K562 (cell line): ENCODE measurements around the gene LCNL1. TPM values are rescaled to one million over a fixed set of nuclear protein-coding genes. Genes with fewer than 3 reads are reported as not detected.

Experiments used
- ATAC-seq: fragments of 200-7000 bp; cut with Tn5 transposase; 3 replicates; pipeline ENCODE4 v1.9.1; 2020; ENCODE audit warnings: moderate library complexity
- BruUV-seq: library from RNA; stranded (reverse); fragments of 400-500 nt; replicated peaks from 2 replicates; lab custom pipeline; 2021; lab: Mats Ljungman, UMichigan
- CTCF ChIA-PET: fragments of 300-600 bp; formaldehyde crosslinking; extraction: SDS; loops from one replicate; lab custom pipeline; 2021; ENCODE audit warnings: low intra/inter-chr PET ratio; lab: Yijun Ruan, JAX
- POLR2A ChIA-PET: fragments of 300-600, 350-650 bp; sonication (Branson Sonifier 250); formaldehyde crosslinking; extraction: SDS; loops from one replicate; lab custom pipeline; 2021; ENCODE audit warnings: antibody characterized with exemption, inconsistent platforms; lab: Yijun Ruan, JAX
- DNase-seq, 4 experiments: peaks; one replicate each; pipeline versions ENCODE4 v3.0.0 to v3.0.0-alpha.2; 2011 to 2018; ENCODE audit warnings: low spot score in 3 of 4, mixed read lengths in 3 of 4; ENCODE audit errors: extremely low read depth in 1 of 4
- FAIRE-seq: peaks from 2 replicates; lab custom pipeline; 2011; peaks lifted over from hg19 to GRCh38; lab: Jason Lieb, UNC
- H2AFZ ChIP-seq: 2 replicates; pipeline ENCODE4 v1.6.0; 2011; ENCODE audit warnings: low read depth, low read length, control low read depth, inconsistent platforms
- H3K27ac ChIP-seq: fragments of 200-600 bp; 3 replicates; pipeline ENCODE4 v1.8.0; 2011; ENCODE audit warnings: low read depth, mild to moderate bottlenecking, control low read depth, inconsistent platforms, low read length, moderate library complexity, mixed read lengths; ENCODE audit errors: extremely low read depth
- H3K27me3 ChIP-seq, 2 experiments: fragments of 300-600 bp in 1 of 2; 2 replicates in 1 of 2; 3 replicates in 1 of 2; pipeline versions ENCODE4 v1.6.0 to v1.8.0; 2011; ENCODE audit warnings: inconsistent platforms in 2 of 2, low read length in 2 of 2, mild to moderate bottlenecking in 1 of 2, mixed read lengths in 1 of 2, moderate library complexity in 1 of 2; ENCODE audit not compliant: control insufficient read depth in 2 of 2, insufficient read depth in 2 of 2
- H3K36me3 ChIP-seq: fragments of 300-600 bp; 3 replicates; pipeline ENCODE4 v1.8.0; 2011; ENCODE audit warnings: mild to moderate bottlenecking, low read length, inconsistent platforms; ENCODE audit not compliant: control insufficient read depth, insufficient read depth
- H3K4me1 ChIP-seq, 2 experiments: fragments of 200-600 bp in 1 of 2; replicated peaks in 1 of 2; 2 replicates in 1 of 2; 3 replicates in 1 of 2; pipeline versions ENCODE4 v1.5.1 to v1.8.0; 2011; ENCODE audit warnings: inconsistent platforms in 2 of 2, low read length in 2 of 2, mild to moderate bottlenecking in 1 of 2, mixed read lengths in 1 of 2, moderate library complexity in 1 of 2; ENCODE audit not compliant: control insufficient read depth in 2 of 2, insufficient read depth in 2 of 2
- H3K4me2 ChIP-seq: 2 replicates; pipeline ENCODE4 v1.6.1; 2011; ENCODE audit warnings: low read length, control low read depth, inconsistent platforms, mixed read lengths; ENCODE audit not compliant: insufficient read depth
- H3K4me3 ChIP-seq: fragments of 200-600 bp; sonication (generic), shearing (Covaris generic); 2 replicates; pipeline ENCODE4 v1.5.1; 2016; ENCODE audit warnings: control low read depth, inconsistent platforms
- H3K79me2 ChIP-seq: fragments of 200-600 bp; 3 replicates; pipeline ENCODE4 v1.8.0; 2011; ENCODE audit warnings: low read length, inconsistent platforms; ENCODE audit not compliant: control insufficient read depth, insufficient read depth
- H3K9ac ChIP-seq, 2 experiments: 2 replicates each; pipeline versions ENCODE4 v1.6.0 to v1.6.1; 2011; ENCODE audit warnings: low read depth in 2 of 2, low read length in 2 of 2, control low read depth in 1 of 2, inconsistent platforms in 1 of 2, mild to moderate bottlenecking in 1 of 2, mixed read lengths in 1 of 2; ENCODE audit not compliant: insufficient read depth in 1 of 2
- H3K9me1 ChIP-seq: one replicate; pipeline ENCODE4 v1.6.0; 2011; ENCODE audit warnings: inconsistent platforms, mild to moderate bottlenecking, low read length, moderate library complexity; ENCODE audit not compliant: control insufficient read depth, insufficient read depth
- H3K9me3 ChIP-seq: replicated peaks from 2 replicates; pipeline ENCODE4 v1.5.1; 2011; ENCODE audit warnings: low read depth, low read length, inconsistent platforms; ENCODE audit not compliant: control insufficient read depth, insufficient read depth
- H4K20me1 ChIP-seq: replicated peaks from 2 replicates; pipeline ENCODE4 v1.6.1; 2011; ENCODE audit warnings: low read length, inconsistent platforms, mixed read lengths; ENCODE audit not compliant: control insufficient read depth, insufficient read depth
- CSDE1 ChIP-seq, 2 experiments: fragments of 450-650 bp; IDR thresholded peaks; 2 replicates each; pipeline ENCODE4 v1.6.1; 2016; ENCODE audit warnings: mild to moderate bottlenecking in 1 of 2
- NR1H2 ChIP-seq: sonication (generic); formaldehyde crosslinking; IDR thresholded peaks from 2 replicates; pipeline ENCODE4 v1.4.0; 2020; ENCODE audit warnings: mild to moderate bottlenecking, missing genetic modification reagents
- RCOR1 ChIP-seq, 2 experiments: IDR thresholded peaks; 2 replicates each; pipeline ENCODE4 v1.6.1; 2012; ENCODE audit warnings: low read depth in 2 of 2, low read length in 2 of 2, borderline replicate concordance in 1 of 2, improper control_type of control experiment in 1 of 2
- TRIM25 ChIP-seq: fragments of 450-650 bp; IDR thresholded peaks from 2 replicates; pipeline ENCODE4 v1.7.0; 2016; ENCODE audit warnings: borderline replicate concordance
- ZNF324 ChIP-seq: fragments of 250-450 bp; sonication (Bioruptor Pico); IDR thresholded peaks from 2 replicates; pipeline ENCODE4 v1.4.0; 2020; ENCODE audit warnings: mild to moderate bottlenecking
- WGBS: fragments of 100-300 bp; shearing (Covaris generic); methylation state at CpG from one replicate; pipeline ENCODE4 v1.1.6; 2016; ENCODE audit warnings: low coverage, mixed read lengths; ENCODE audit not compliant: insufficient coverage; ENCODE audit errors: missing lambda C conversion rate; 5-methylcytosine and 5-hydroxymethylcytosine counted together
- in situ Hi-C: fragments of 300-500 bp; cut with MboI; formaldehyde crosslinking; loops from 4 replicates; pipeline ENCODE4 v1.15.0; 2018; ENCODE audit warnings: inconsistent platforms, mixed read lengths
- intact Hi-C: fragments of 100-400 bp; cut with micrococcal nuclease; formaldehyde crosslinking; loops from 2 replicates; pipeline ENCODE4 v1.14.2; 2022
- polyA plus RNA-seq, 8 experiments: library from polyadenylated mRNA; depleted of rRNA in 4 of 8; stranded (reverse) in 5 of 8; unstranded in 3 of 8; fragments of >200 nt; fragmentation: Nextera tagmentation in 2 of 8; fragmentation: Illumina TruSeq in 1 of 8; extraction: Ambion mirVana in 2 of 8; extraction: Trizol in 1 of 8; gene quantifications; 2 replicates each; pipeline versions ENCODE4 v1.2.1 to v1.2.3, GENCODE V29; 2011 to 2014; ENCODE audit warnings: inconsistent platforms in 1 of 8, missing spikeins in 1 of 8
- total RNA-seq, 7 experiments: library from RNA; depleted of rRNA in 6 of 7; stranded (reverse); fragments of >200 nt in 6 of 7; fragmentation: Illumina TruSeq in 2 of 7; extraction: Trizol in 2 of 7; gene quantifications; 2 replicates each; pipeline versions ENCODE4 v1.2.1 to v1.2.3, GENCODE V29; 2011 to 2021; ENCODE audit warnings: low replicate concordance in 1 of 7

The LCNL1 gene
- total and polyA plus RNA-seq, 9 of the 15 experiments (the other 6 are each of a cell fraction or from before 2014, with no cell fraction given): 0.04 to 0.16 (median 0.04) TPM; not detected in 4

GRCh38 chr9:137008312-137008711 is 25.5 kb downstream of the LCNL1 start:
- TF ChIP-seq TRIM25 (no peak), RCOR1 (IDR thresholded peaks at IDR 0.05; ENCODE audit: borderline replicate concordance in 1 of 2, low read depth in 2 of 2, low read length in 2 of 2) (no peak), CSDE1 (IDR thresholded peaks at IDR 0.05) (no peak), ZNF324 (CRISPR knock-in tag) (no peak), NR1H2 (CRISPR knock-in tag) (no peak)
- no TSS peak for BruUV-seq
- Histone ChIP-seq H3K9me1 (no peaks in the 10 kb centered on the region), H4K20me1 (no peaks in the 10 kb centered on the region), H3K9me3 (0 out of 2 replicates have a peak, but pooled peaks cover 1% of the 10 kb centered on the region), H3K4me3 (no peak overlapping the region), H3K27me3 (no peaks in the 10 kb centered on the region), H3K27ac (no peak overlapping the region), H3K79me2 (no peaks in the 10 kb centered on the region), H3K4me1 (peaks cover 0 to 63% of the 10 kb centered on the region in 2 experiments; a peak in 2 of 5 replicates), H2AFZ (no peak overlapping the region), H3K9ac (no peak overlapping the region), H3K4me2 (no peak overlapping the region), H3K36me3 (no peaks in the 10 kb centered on the region)
- DNase-seq (no peak), ATAC-seq (no peak), FAIRE-seq (no peak)
- in situ Hi-C loops (no loop called here), intact Hi-C loops (no loop called here)
- CTCF ChIA-PET: no interaction called here
- POLR2A ChIA-PET: interaction anchor here (1.4 kb wide), 1 partner anchor 16 kb away, joined by 4 read pairs; the partner anchor contains the start of gene PAXX
- 55% methylated on average over 6 of the region's 22 CpGs for WGBS
